Measurements from ENCODE around the gene DCTN5.

GRCh38 chr16:23704772-23705516 is 63.7 kb downstream of the DCTN5 start:
- TF ChIP-seq CTCF (IDR thresholded peaks at IDR 0.05) = no peak
- no peak for TF ChIP-seq ZFX (IDR thresholded peaks at IDR 0.05; ENCODE audit: borderline replicate concordance)
